Measurements from ENCODE around the gene C1orf35. TPM values are rescaled to one million over a fixed set of nuclear protein-coding genes. Genes with fewer than 3 reads are reported as not detected.

C1orf35 gene
- total and polyA plus RNA-seq, 2 experiments from 2014 or later = 14.0 to 67.6 TPM

GRCh38 chr1:228075801-228076271 is 27.3 kb downstream of the C1orf35 start:
- no peaks in the 10 kb centered on the region for H3K9me2 ChIP-seq (ENCODE audit: insufficient read depth)
- no peak for TF ChIP-seq STAT1 (IDR thresholded peaks at IDR 0.05; ENCODE audit: unreplicated experiment)
- TF ChIP-seq ETS1 (IDR thresholded peaks at IDR 0.05) = no peak
- no peak for TF ChIP-seq NANOG (IDR thresholded peaks at IDR 0.05; ENCODE audit: borderline replicate concordance)
- H2AFZ ChIP-seq = no peak overlapping the region
- Mint-ChIP-seq H3K36me3 (ENCODE audit: low read depth) (no peaks in the 10 kb centered on the region), H3K27me3 (ENCODE audit: insufficient read depth, low read depth, poor library complexity) (peaks cover 71% of the 10 kb centered on the region), H3K9me3 (no peaks in the 10 kb centered on the region), H3K27ac (no peak overlapping the region), H3K4me3 (no peak overlapping the region), H3K4me1 (peaks cover 7% of the 10 kb centered on the region)
- no peak overlapping the region for H3K4me2 ChIP-seq
- no peak for ATAC-seq
- H3K36me3 ChIP-seq (ENCODE audit: insufficient read depth) = no peaks in the 10 kb centered on the region
- no peak overlapping the region for H3K4me3 ChIP-seq
- H3F3A ChIP-seq (replicated peaks; ENCODE audit: low read depth) = no peaks in the 10 kb centered on the region
- peaks cover 5% of the 10 kb centered on the region; the same call in 1 of the 2 replicates for H3K4me1 ChIP-seq (ENCODE audit: insufficient read depth)
- no peaks in the 10 kb centered on the region; the same call in 1 of the 2 replicates for H4K20me1 ChIP-seq (replicated peaks; ENCODE audit: insufficient read depth)
- H3K79me2 ChIP-seq (replicated peaks; ENCODE audit: insufficient read depth) = no peaks in the 10 kb centered on the region
- no peak overlapping the region for H3K27ac ChIP-seq (ENCODE audit: low read depth)
- no peak for DNase-seq (ENCODE audit: low spot score)
- peaks cover 98% of the 10 kb centered on the region for H3K27me3 ChIP-seq (ENCODE audit: insufficient read depth)

- Mint-ChIP-seq H3K4me3 (no peak overlapping the region), H3K27ac (no peak overlapping the region), H3K27me3 (ENCODE audit: insufficient read depth, low read depth, poor library complexity) (peaks cover 71% of the 10 kb centered on the region), H3K9me3 (no peaks in the 10 kb centered on the region), H3K36me3 (ENCODE audit: low read depth) (no peaks in the 10 kb centered on the region), H3K4me1 (peaks cover 7% of the 10 kb centered on the region)
- Histone ChIP-seq H3K36me3 (ENCODE audit: insufficient read depth) (no peaks in the 10 kb centered on the region), H3K9me2 (ENCODE audit: insufficient read depth) (no peaks in the 10 kb centered on the region), H3K27me3 (ENCODE audit: insufficient read depth) (peaks cover 99% of the 10 kb centered on the region), H3K4me3 (no peak overlapping the region), H4K20me1 (replicated peaks; ENCODE audit: insufficient read depth) (no peaks in the 10 kb centered on the region; the same call in 1 of the 2 replicates), H3K79me2 (replicated peaks; ENCODE audit: insufficient read depth) (no peaks in the 10 kb centered on the region), H3F3A (replicated peaks; ENCODE audit: low read depth) (no peaks in the 10 kb centered on the region), H3K4me1 (ENCODE audit: insufficient read depth) (peaks cover 5% of the 10 kb centered on the region; the same call in 1 of the 2 replicates), H3K4me2 (no peak overlapping the region), H3K27ac (ENCODE audit: low read depth) (no peak overlapping the region), H2AFZ (no peak overlapping the region)
- ATAC-seq (no peak), DNase-seq (ENCODE audit: low spot score) (peak; percentile 31)
- no peak for TF ChIP-seq NANOG (IDR thresholded peaks at IDR 0.05; ENCODE audit: borderline replicate concordance)
- no peak for TF ChIP-seq ZNF114 (CRISPR knock-in tag; IDR thresholded peaks at IDR 0.05)
- TF ChIP-seq, protein P1, sequence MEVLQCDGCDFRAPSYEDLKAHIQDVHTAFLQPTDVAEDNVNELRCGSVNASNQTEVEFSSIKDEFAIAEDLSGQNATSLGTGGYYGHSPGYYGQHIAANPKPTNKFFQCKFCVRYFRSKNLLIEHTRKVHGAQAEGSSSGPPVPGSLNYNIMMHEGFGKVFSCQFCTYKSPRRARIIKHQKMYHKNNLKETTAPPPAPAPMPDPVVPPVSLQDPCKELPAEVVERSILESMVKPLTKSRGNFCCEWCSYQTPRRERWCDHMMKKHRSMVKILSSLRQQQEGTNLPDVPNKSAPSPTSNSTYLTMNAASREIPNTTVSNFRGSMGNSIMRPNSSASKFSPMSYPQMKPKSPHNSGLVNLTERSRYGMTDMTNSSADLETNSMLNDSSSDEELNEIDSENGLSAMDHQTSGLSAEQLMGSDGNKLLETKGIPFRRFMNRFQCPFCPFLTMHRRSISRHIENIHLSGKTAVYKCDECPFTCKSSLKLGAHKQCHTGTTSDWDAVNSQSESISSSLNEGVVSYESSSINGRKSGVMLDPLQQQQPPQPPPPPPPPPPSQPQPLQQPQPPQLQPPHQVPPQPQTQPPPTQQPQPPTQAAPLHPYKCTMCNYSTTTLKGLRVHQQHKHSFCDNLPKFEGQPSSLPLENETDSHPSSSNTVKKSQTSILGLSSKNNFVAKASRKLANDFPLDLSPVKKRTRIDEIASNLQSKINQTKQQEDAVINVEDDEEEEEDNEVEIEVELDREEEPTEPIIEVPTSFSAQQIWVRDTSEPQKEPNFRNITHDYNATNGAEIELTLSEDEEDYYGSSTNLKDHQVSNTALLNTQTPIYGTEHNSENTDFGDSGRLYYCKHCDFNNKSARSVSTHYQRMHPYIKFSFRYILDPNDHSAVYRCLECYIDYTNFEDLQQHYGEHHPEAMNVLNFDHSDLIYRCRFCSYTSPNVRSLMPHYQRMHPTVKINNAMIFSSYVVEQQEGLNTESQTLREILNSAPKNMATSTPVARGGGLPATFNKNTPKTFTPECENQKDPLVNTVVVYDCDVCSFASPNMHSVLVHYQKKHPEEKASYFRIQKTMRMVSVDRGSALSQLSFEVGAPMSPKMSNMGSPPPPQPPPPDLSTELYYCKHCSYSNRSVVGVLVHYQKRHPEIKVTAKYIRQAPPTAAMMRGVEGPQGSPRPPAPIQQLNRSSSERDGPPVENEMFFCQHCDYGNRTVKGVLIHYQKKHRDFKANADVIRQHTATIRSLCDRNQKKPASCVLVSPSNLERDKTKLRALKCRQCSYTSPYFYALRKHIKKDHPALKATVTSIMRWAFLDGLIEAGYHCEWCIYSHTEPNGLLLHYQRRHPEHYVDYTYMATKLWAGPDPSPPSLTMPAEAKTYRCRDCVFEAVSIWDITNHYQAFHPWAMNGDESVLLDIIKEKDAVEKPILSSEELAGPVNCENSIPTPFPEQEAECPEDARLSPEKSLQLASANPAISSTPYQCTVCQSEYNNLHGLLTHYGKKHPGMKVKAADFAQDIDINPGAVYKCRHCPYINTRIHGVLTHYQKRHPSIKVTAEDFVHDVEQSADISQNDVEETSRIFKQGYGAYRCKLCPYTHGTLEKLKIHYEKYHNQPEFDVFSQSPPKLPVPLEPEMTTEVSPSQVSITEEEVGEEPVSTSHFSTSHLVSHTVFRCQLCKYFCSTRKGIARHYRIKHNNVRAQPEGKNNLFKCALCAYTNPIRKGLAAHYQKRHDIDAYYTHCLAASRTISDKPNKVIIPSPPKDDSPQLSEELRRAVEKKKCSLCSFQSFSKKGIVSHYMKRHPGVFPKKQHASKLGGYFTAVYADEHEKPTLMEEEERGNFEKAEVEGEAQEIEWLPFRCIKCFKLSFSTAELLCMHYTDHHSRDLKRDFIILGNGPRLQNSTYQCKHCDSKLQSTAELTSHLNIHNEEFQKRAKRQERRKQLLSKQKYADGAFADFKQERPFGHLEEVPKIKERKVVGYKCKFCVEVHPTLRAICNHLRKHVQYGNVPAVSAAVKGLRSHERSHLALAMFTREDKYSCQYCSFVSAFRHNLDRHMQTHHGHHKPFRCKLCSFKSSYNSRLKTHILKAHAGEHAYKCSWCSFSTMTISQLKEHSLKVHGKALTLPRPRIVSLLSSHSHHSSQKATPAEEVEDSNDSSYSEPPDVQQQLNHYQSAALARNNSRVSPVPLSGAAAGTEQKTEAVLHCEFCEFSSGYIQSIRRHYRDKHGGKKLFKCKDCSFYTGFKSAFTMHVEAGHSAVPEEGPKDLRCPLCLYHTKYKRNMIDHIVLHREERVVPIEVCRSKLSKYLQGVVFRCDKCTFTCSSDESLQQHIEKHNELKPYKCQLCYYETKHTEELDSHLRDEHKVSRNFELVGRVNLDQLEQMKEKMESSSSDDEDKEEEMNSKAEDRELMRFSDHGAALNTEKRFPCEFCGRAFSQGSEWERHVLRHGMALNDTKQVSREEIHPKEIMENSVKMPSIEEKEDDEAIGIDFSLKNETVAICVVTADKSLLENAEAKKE (CRISPR knock-in tag; IDR thresholded peaks at IDR 0.05) = no peak
- no peak for TF ChIP-seq CREB1 (CRISPR knock-in tag; IDR thresholded peaks at IDR 0.05; ENCODE audit: low read depth)
- TF ChIP-seq ETS1 (IDR thresholded peaks at IDR 0.05) = no peak
- no peak for TF ChIP-seq EZH2 (IDR thresholded peaks at IDR 0.05; ENCODE audit: low read depth, unreplicated experiment)
- no peak for TF ChIP-seq STAT1 (IDR thresholded peaks at IDR 0.05; ENCODE audit: unreplicated experiment)
Observed at GRCh38 chr1:228074954-228075730, 28.0 kb downstream of the C1orf35 start.
